ENCODE data around the gene EFTUD2.

- no peak for TF ChIP-seq CTCF (IDR thresholded peaks at IDR 0.05)
- TF ChIP-seq POLR2AphosphoS5 (IDR thresholded peaks at IDR 0.05) = no peak
- no peak for TF ChIP-seq EP300 (IDR thresholded peaks at IDR 0.05)
These were observed 59.0 kb downstream of the EFTUD2 start for GRCh38 chr17:44840274-44840673.
